ENCODE data around the gene AFAP1.

The AFAP1 gene

GRCh38 chr4:7841071-7841470 is 98.6 kb downstream of the AFAP1 start:
- no peak for DNase-seq

- DNase-seq, result no peak
Observed at GRCh38 chr4:7839856-7840255, 99.8 kb downstream of the AFAP1 start.

- DNase-seq, result no peak
Observed at GRCh38 chr4:7838136-7838782, 101.4 kb downstream of the AFAP1 start.

- no peak for DNase-seq
Observed at GRCh38 chr4:7837597-7838135, 102.0 kb downstream of the AFAP1 start.

GRCh38 chr4:7831858-7832730 is 107.6 kb downstream of the AFAP1 start:
- no peak for DNase-seq

GRCh38 chr4:7831330-7831729 is 108.3 kb downstream of the AFAP1 start:
- no peak for DNase-seq

GRCh38 chr4:7830747-7831146 is 108.9 kb downstream of the AFAP1 start:
- no peak for DNase-seq

- DNase-seq, result no peak
Observed at GRCh38 chr4:7829652-7830580, 109.7 kb downstream of the AFAP1 start.

- no peak for DNase-seq
Observed at GRCh38 chr4:7828793-7829301, 110.8 kb downstream of the AFAP1 start.

- peak; percentile 58 for DNase-seq
Observed at GRCh38 chr4:7828011-7828720, 111.5 kb downstream of the AFAP1 start.

GRCh38 chr4:7827566-7827965 is 112.1 kb downstream of the AFAP1 start:
- DNase-seq, result no peak

GRCh38 chr4:7826909-7827306 is 112.8 kb downstream of the AFAP1 start:
- DNase-seq, result no peak

GRCh38 chr4:7826176-7826908 is 113.3 kb downstream of the AFAP1 start:
- DNase-seq, result no peak

- no peak for DNase-seq
Observed at GRCh38 chr4:7824218-7824617, 115.4 kb downstream of the AFAP1 start.

GRCh38 chr4:7823416-7823824 is 116.2 kb downstream of the AFAP1 start:
- DNase-seq, result peak; percentile 61

GRCh38 chr4:7822877-7823276 is 116.8 kb downstream of the AFAP1 start:
- DNase-seq, result peak; percentile 28

GRCh38 chr4:7822137-7822505 is 117.5 kb downstream of the AFAP1 start:
- no peak for DNase-seq

GRCh38 chr4:7821245-7822136 is 118.2 kb downstream of the AFAP1 start:
- no peak for DNase-seq

GRCh38 chr4:7820031-7820818 is 119.4 kb downstream of the AFAP1 start:
- no peak for DNase-seq

All from right kidney (tissue), 1 donor.